SIG-M5 treated with dmso at 0.1 percent for 504 hours (cell line): Measurements from ENCODE around the gene PPP6R3.

Experiments
- DNase-seq: peaks from one replicate; lab custom pipeline; 2025; ENCODE audit not compliant: unreplicated experiment; lab: John Stamatoyannopoulos, UW

The PPP6R3 gene, protein sequence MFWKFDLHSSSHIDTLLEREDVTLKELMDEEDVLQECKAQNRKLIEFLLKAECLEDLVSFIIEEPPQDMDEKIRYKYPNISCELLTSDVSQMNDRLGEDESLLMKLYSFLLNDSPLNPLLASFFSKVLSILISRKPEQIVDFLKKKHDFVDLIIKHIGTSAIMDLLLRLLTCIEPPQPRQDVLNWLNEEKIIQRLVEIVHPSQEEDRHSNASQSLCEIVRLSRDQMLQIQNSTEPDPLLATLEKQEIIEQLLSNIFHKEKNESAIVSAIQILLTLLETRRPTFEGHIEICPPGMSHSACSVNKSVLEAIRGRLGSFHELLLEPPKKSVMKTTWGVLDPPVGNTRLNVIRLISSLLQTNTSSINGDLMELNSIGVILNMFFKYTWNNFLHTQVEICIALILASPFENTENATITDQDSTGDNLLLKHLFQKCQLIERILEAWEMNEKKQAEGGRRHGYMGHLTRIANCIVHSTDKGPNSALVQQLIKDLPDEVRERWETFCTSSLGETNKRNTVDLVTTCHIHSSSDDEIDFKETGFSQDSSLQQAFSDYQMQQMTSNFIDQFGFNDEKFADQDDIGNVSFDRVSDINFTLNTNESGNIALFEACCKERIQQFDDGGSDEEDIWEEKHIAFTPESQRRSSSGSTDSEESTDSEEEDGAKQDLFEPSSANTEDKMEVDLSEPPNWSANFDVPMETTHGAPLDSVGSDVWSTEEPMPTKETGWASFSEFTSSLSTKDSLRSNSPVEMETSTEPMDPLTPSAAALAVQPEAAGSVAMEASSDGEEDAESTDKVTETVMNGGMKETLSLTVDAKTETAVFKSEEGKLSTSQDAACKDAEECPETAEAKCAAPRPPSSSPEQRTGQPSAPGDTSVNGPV

DNA sequence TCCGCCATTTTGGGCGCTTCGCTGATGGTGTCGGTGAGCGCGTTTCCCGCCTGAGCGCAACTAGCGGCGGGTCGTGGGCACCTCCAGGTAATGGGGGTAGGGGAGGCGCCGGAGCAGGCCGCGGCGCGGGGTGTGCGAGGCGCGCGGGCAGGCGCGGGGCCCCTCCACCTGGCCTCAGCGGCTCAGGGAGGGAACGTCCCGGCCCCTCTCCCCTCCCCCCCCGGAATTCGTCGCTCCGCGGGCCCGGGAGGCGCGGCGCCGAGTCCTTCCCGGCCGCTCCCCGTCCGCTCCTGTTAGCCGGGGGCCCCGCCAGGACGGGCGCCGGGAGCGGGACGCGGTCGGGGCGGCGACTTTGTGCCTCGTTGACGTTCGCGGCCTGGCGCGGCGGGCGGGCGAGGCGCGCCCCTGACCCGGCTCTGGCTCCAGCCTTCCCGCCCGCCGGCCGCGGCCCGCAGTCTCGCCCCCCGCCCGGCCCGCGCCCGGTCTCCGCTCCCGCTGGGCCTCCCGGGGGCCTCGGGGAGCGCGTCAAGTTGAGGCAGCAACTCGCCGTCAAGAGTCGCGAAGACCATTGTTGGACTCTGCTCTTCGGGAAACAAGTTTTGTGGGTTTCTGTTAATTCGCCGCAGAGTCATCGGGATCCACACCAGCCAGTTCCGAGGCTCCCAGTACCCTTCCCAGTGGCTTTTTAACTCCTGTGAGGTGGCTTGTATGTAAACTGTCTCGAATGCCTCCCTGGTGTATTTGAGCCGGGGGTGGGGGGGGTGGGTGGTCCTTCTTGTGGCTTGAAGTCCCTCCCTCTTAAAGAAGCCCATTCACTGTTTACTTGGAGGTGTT lies at the start of gene PPP6R3:
PPP6R3 (plus strand) TSS at position 12 of the 834 bp plus-strand sequence. CDS start 76,913 bp downstream, outside the sequence.
- DNase-seq = no peak

DNA sequence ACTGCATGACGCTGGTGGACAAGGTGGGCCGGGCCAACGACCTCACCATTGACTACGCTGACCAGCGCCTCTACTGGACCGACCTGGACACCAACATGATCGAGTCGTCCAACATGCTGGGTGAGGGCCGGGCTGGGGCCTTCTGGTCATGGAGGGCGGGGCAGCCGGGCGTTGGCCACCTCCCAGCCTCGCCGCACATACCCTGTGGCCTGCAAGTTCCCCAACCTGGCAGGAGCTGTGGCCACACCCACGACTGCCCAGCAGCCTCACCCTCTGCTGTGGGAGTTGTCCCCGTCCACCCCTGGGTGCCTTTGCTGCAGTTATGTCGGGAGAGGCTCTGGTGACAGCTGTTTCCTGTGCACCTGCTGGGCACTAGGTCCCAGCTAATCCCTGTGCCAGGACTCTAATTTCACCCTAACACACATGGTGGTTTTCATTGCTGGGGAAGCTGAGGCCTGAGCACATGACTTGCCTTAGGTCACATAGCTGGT lies 49.0 kb upstream of the PPP6R3 start:
- no peak for DNase-seq

DNA sequence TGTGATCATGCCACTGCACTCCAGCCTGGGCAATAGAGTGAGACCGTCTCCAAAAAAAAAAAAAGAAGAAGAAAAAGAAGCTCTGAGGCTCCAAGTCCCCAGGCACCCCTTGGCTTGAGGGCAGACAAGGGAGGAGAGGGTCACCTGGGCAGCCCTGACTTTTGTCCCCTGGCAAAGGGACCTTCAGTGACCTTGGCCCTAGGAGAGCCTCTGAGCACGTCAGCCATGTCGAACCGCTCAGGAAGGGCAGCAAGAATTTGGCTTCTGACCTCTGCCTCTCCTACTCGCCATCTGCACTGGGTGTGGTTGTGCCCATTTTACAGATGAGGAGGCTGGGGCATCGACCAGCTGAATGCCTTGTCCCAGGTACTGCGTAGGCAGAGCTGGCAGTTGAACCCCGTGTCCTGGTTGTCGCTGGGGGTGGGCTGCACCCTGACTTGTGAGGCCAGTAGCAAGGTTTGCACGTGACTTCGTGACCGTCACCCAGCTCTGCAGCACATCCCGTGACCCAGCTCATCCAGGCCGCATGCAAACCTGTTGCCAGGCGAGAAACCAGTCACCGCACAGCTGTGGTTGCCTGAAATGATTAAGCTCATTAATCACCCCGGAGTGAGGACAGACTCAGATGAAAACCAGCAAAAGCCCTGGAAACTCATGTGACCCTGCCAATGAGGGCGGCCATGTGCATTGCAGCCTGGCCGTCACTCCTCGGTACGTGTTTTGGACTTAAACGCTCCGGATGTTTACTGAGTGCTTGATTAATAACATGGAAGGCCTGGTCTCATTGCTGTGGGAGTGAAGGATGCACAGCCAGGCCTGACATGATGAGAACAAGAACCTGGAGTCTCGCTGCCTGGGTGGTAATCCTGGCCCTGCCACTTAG lies 47.7 kb upstream of the PPP6R3 start:
- DNase-seq = no peak

DNA sequence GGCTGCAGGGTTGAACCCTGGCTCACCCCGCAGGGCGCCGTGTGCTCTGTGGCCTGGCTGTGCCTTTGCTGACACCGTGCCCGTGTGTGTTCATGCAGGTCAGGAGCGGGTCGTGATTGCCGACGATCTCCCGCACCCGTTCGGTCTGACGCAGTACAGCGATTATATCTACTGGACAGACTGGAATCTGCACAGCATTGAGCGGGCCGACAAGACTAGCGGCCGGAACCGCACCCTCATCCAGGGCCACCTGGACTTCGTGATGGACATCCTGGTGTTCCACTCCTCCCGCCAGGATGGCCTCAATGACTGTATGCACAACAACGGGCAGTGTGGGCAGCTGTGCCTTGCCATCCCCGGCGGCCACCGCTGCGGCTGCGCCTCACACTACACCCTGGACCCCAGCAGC lies 47.0 kb upstream of the PPP6R3 start:
- DNase-seq = no peak

DNA sequence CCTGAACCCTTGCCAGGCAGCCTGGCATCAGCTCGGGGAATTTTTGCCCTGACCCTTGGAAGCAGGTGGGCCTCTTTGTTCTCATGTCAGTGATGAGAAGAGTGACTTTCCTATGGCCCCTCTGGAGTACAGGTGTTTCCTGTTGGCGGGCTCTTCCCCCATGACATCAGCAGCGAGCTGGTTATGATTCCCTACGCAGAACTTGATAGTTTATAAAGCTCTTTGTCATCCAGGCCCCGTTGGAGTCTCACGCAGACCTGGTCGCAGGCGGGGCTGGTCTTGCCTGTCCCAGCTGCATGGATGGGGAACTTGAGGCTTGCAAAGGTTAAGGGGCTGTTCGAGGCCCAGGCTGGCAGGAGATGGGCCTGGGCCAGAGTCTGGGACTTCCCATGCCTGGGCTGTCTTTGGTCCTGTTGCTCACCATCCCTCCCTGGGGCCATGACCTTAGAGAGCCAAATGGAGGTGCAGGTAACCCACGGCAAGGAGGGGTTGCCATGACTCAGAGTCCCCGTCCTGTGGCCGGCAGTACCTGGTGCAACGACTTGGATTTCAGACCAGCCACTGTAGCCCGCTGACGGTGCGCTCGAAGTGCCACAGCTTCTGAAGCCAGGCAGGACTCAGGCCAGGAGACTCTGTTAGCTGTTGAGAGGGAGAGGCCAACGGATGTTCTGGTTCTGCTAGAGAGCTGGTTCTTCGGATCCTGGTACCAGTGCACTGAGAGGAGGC lies 45.9 kb upstream of the PPP6R3 start:
- DNase-seq = no peak

DNA sequence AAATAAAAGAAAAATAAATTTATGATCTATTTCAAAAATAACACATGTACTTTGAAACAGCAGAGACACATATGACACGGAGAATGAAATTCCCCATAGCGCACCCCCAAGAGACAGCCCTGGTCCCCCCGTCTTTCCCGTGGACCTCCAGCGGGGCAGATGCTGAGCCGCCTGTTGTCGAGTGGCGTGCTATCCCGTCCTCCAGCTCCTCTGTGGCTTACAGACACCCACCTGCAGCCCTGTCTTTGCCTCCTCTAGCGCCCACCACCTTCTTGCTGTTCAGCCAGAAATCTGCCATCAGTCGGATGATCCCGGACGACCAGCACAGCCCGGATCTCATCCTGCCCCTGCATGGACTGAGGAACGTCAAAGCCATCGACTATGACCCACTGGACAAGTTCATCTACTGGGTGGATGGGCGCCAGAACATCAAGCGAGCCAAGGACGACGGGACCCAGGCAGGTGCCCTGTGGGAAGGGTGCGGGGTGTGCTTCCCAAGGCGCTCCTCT lies 44.4 kb upstream of the PPP6R3 start:
- no peak for DNase-seq

DNA sequence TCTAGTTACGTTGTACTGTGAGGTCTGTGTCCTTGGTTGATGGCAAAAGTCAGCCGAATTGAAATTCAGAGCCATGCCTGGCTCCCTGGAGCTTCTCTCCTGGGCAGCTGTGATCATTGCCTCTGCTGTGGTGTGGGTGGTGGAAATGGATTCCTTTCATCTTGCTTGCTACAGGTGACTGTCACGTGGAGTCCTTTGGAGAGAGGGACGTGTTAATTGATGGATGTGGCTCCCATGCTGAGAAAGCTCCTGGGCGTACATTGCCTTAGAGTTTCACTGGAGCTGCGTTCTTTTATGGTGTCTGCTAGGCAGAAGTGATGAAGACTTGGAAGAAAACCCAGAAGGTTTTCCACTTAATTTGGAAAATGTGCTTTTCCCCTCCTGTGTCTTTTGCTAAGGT lies 41.9 kb upstream of the PPP6R3 start:
- no peak for DNase-seq

DNA sequence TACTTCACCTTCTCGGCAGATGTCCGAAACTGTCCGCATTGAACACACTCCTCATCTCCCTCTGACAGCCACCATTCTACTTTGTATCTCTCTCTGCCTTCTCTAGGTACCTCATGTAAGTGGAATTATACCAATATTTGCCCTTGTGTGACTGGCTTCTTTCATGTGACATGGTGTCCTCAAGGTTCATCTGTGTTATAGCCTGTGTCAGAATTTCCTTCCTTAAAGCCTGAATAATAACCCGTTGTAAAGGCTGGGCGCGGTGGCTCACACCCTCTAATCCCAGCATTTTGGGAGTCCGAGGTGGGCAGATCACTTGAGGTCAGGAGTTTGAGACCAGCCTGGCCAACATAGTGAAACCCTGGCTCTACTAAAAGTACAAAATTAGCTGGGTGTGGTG lies 40.4 kb upstream of the PPP6R3 start:
- DNase-seq = no peak

DNA sequence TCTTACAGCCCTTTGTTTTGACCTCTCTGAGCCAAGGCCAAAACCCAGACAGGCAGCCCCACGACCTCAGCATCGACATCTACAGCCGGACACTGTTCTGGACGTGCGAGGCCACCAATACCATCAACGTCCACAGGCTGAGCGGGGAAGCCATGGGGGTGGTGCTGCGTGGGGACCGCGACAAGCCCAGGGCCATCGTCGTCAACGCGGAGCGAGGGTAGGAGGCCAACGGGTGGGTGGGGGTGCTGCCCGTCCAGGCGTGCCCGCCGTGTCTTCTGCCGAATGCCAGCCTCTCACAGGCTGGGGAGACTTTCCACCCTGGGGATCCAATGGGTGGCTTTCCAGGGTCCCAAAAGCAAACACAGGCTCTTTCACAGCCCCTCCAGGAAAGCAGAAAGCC lies 37.1 kb upstream of the PPP6R3 start:
- DNase-seq = no peak

DNA sequence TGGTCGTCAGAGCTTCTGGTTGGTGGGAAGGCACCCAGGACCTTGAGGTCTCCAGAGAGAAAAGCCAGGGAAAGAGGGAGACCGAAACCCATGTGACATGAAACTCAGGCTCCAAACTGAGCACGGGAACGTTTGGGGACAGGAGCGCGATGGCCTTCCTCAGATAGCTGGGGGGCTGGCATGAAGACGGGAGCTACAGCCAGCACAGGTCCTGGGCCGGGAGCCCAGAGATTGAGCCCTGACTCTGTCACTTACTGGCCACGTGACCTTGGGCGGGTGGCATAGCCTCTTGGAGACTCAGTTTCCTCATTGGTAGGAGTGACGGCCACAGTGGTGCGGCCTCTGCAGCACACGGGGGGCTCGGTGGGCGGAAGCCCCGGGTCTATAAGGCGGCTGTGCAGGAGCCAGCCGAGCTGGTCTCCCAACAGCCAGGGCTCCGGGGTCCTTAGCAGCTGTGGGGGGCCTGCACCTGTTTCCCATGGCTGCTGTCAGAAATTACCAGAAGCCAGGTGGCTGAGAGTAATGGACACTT lies 36.4 kb upstream of the PPP6R3 start:
- DNase-seq = no peak

DNA sequence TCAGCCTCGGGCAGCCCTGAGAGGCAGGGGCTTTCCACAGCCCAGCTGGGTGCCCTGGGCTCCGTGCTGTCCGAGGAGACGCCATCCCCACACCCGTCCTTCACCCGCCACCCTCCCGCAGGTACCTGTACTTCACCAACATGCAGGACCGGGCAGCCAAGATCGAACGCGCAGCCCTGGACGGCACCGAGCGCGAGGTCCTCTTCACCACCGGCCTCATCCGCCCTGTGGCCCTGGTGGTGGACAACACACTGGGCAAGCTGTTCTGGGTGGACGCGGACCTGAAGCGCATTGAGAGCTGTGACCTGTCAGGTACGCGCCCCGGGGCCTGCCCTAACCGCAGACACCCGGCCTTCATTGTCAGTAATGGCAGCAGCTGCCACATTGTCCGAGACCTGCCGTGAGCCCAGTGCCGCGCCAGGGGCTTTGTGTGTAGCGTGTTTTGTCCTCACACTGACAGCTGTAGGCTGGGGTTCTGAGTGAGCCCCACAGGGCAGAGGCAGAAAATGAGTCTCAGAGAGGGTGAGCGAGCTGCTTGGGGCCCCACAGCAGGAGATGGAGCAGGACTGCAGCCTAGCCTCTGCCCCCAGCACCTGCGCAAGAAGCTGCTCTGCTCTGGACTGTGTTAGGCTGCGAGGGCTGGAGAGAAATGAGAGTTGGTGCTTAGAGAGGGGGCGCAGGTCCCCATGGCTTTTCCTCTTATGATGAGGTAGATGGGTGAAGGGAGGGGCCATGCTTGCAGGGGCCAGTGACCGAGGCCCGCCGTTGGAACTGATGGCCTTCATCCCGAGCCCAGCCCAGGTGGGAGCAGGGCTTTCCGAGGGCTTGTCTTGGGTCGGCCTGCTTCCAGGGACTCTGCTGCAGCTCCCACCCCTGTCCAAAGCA lies 35.3 kb upstream of the PPP6R3 start:
- DNase-seq = no peak

DNA sequence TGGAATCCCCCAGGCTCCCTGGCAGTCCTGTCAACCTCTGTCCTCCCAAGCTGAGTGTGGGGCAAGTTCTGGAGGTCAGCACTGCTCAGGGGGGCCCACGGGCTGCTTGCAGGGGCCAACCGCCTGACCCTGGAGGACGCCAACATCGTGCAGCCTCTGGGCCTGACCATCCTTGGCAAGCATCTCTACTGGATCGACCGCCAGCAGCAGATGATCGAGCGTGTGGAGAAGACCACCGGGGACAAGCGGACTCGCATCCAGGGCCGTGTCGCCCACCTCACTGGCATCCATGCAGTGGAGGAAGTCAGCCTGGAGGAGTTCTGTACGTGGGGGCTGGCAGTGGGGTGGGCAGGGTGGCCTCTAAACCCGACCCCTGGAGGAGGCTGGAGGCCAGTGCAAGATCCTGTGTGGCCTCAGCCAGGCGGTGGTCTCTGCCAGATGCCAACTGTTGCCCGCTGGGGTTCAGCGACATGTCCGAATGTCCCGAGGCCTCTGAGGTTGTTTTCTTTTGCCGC lies 34.6 kb upstream of the PPP6R3 start:
- DNase-seq = no peak

DNA sequence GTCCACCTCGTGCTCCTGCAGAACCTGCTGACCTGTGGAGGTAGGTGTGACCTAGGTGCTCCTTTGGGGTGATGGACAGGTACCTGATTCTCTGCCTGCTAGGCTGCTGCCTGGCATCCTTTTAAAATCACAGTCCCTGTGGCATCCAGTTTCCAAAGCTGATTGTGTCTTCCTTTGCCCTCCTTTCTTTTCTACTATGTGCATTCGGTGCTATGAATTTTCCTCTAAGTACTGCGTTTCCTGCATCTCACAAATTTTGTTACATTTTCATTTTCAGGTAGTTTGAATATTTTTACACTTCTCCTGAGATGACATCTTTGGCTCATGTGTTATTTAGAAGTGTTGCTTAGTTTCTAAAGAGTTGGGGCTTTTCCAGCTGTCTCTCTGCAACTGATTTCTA lies 30.9 kb upstream of the PPP6R3 start:
- no peak for DNase-seq

DNA sequence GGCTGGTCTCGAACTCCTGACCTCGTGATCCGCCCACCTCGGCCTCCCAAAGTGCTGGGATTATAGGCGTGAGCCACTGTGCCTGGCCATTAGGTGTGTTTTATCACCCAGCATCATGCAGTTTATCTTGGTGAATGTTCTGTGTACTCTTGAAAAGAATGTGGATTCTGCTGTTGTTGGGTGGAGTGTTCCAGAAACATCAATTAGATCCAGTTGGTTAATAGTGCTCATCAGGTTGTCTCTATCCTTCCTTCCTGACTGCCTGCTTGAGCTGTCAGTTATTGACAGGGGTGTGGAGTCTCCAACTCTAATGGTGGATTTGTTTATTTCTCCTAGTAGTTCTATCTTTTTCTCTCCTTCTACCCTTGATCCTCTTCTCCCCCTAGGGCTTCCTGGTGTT lies 30.2 kb upstream of the PPP6R3 start:
- DNase-seq = no peak

DNA sequence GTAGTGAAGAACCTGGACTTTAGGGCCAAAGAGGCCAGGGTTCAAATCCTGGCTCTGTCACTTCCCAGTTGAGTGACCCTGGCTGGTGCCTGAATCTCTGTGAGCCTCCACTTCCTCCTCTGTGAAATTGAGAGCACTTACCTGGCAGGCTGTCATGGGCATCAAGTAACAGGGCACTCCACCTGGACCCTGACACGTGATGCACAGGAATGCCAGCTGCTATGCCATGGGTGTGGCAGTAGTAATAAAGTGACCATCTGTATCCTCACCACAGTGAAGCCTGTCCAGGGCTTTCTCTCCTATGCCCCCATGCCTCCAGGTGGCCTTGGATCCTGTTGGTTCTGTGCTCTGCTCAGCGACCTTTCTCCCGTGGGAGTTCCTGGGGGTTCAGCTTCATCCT lies 29.8 kb upstream of the PPP6R3 start:
- DNase-seq = no peak

DNA sequence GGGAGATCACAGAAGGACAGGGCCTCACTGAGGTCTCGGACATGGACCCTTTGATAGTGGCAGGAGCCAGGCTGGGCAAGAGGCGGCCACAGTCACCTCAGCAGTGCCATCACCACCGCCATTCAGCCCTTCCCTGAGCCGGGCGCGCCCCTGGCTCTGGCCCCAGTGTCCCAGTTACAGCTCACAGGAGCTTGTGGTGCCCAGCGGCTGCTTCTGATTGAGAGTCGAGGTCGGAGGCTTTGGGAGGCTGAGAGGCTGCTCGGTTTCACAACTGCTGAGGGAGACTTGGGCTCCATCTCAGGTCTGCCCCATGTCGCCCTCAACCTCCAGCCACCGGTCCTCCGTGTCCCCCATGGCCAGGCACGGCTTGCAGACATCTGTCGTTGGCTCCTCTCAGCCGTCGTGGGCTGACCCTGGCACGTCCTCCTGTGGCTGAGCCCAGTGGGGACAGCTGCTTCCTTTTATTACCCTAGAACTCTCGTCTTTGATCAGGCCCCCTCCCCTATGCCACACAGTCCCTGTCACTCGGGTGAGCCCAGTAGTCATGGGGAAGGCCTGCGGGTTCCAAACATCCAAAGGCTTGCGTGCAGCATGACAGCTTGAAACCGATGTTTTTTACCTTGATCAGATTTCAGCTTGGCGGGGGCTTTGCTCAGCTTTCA lies 28.4 kb upstream of the PPP6R3 start:
- DNase-seq = no peak

DNA sequence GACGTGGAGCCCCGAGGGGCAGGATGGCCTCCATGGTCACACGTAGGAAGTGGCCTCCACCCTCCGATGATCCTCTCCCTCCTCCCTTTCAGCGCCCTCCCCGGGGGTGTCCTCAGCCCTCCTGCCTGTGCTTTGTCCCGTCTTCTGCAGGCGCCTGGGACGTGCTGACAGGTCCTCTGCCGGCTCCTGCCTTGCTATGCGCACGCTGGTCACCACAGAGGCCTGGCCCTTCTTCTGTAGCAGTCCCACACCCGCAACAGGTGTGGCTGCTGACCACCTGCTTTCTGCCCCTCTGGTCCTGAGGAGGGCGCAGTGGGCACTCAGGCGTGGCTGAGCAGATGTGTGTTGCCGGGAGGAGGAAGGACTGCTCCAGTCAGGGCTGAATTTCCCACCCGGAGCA lies 27.7 kb upstream of the PPP6R3 start:
- no peak for DNase-seq
